ENCODE results near the gene PSMA6. TPM values are rescaled to one million over a fixed set of nuclear protein-coding genes. Genes with fewer than 3 reads are reported as not detected.
A peak's percentile ranks its signal among the peaks of the same experiment; 100 is the strongest.

Gene PSMA6
- total RNA-seq = 100 to 1,000 TPM in 3 of 4 donors, 10 to 100 TPM in 1; 95.6 to 244 (median 169) TPM

DNA sequence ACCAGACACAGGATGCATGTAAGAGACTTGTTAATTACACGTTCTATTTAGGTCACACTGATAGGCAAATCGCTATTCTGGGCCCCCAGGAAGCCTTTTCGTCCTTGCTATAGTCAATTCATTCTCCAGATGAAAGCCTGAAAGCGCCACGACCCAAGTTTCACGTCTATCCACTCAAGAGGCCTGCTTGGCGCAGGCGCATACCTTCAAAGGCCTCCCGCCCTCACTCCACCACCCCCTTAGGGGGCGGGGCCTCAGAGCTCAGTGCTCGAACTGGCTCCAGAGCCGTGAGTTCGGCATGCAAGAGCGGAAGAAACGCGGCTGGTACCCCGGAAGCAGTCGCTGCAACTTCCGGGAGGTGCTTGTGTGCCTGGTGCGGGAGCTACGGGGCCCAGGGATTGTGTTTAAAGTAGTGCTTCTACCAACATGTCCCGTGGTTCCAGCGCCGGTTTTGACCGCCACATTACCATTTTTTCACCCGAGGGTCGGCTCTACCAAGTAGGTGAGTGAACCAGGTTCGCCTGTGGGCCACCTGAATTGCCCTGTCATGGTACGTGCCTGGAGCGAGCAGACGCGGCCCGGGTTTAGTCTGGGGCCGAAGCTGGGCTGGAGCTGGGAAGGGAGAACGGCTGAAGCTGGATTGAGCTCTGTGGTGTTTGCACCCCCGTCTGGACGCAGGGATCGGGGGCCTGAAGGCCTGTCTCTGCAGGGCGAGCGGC lies at the start of gene PSMA6:
Gene PSMA6 (plus strand): TSS at position 332 of the 719 bp plus-strand sequence. CDS start 95 bp downstream, at position 427.
- Histone ChIP-seq H3K27ac (peak within 1 kb of the TSS; percentile 90 to 97 (median 94)), H3K4me1 (peaks cover 27 to 65% (median 27%) of the 10 kb centered on the region in 3 donors), H3K36me3 (peaks cover 0 to 5% (median 0%) of the 10 kb centered on the region in 3 donors), H3K9me3 (no peaks in the 10 kb centered on the region), H3K4me3 (peak within 1 kb of the TSS; percentile 72 to 83 (median 78)), H3K27me3 (no peaks in the 10 kb centered on the region)
- peak; percentile 86 for DNase-seq
- TF ChIP-seq, protein P1, sequence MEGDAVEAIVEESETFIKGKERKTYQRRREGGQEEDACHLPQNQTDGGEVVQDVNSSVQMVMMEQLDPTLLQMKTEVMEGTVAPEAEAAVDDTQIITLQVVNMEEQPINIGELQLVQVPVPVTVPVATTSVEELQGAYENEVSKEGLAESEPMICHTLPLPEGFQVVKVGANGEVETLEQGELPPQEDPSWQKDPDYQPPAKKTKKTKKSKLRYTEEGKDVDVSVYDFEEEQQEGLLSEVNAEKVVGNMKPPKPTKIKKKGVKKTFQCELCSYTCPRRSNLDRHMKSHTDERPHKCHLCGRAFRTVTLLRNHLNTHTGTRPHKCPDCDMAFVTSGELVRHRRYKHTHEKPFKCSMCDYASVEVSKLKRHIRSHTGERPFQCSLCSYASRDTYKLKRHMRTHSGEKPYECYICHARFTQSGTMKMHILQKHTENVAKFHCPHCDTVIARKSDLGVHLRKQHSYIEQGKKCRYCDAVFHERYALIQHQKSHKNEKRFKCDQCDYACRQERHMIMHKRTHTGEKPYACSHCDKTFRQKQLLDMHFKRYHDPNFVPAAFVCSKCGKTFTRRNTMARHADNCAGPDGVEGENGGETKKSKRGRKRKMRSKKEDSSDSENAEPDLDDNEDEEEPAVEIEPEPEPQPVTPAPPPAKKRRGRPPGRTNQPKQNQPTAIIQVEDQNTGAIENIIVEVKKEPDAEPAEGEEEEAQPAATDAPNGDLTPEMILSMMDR (IDR thresholded peaks at IDR 0.05) = peak in 2 of 6 experiments; percentile 9 to 20
- peak in 3 of 4 donors; percentile 33 to 89 (median 85) for TF ChIP-seq POLR2A (IDR thresholded peaks at IDR 0.05)
- intact Hi-C loops (cut with DNase I) = no loop called here
- WGBS, 2 donors = 0% methylated on average over 2 to 20 of the region's 40 CpGs

DNA sequence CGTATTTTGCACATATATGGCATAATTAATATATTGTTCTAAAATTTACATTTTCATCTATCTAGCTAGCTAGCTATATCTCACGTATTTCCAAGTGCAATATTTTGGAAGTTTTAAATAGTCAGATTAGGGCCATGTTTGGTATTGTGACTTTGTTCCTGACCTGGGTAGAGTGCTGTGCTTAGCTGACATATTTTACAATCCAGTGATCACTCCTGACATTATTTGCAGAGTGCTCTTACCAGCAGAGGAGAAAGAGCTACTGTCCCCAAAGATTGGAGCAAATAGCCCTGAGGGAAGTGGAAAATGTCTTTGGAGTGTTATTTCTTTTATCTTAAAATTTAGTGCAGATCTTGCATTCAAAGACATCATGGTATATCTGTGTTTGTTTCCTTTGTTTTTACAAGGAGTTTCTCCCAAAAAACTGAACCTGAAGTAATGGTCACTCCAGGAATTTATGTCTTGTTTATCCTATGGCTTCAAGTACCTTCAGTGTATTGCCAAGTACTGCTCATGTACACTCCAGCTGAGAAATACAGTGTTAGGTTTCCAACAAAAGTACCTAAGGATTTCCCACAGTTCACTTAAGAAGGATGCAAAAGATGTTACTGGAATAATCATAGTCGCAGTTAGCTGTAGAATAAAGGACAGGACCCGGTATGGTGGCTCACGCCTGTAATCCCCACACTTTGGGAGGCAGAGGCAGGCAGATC lies 49.4 kb upstream of the PSMA6 start:
- TF ChIP-seq, protein P1 (IDR thresholded peaks at IDR 0.05) = no peak
- no peak for TF ChIP-seq POLR2A (IDR thresholded peaks at IDR 0.05)
- Histone ChIP-seq H3K27me3 (no peaks in the 10 kb centered on the region), H3K27ac (no peak overlapping the region), H3K4me3 (no peak overlapping the region), H3K9me3 (no peaks in the 10 kb centered on the region), H3K36me3 (no peaks in the 10 kb centered on the region), H3K4me1 (no peaks in the 10 kb centered on the region)
- no peak for DNase-seq
- intact Hi-C loops (cut with DNase I) = no loop called here
- 91 to 93% methylated on average over 5 of the region's 5 CpGs for whole genome bisulfite sequencing, 2 donors

DNA sequence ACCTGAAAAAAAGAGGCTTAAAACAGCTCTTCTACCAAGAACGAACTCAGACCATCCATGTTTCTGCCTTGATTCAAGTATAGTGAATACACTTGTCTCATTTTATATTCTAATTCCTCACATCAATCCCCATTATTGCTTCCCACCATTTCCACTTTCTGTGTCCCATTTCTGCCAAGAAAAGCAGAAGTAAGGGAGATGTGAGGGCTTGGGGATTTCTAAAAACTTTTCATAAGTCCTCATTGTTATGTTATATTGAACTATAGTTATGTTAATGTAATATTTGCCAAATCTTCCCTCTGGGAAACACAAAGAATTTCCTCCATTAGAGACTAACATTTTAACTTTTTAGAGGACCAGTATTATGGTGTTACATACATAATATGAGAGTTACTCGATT lies 48.2 kb upstream of the PSMA6 start:
- no peak for DNase-seq
- WGBS, 2 donors = 88 to 94% methylated on average over 2 of the region's 2 CpGs
- intact Hi-C loops (cut with DNase I) = no loop called here

DNA sequence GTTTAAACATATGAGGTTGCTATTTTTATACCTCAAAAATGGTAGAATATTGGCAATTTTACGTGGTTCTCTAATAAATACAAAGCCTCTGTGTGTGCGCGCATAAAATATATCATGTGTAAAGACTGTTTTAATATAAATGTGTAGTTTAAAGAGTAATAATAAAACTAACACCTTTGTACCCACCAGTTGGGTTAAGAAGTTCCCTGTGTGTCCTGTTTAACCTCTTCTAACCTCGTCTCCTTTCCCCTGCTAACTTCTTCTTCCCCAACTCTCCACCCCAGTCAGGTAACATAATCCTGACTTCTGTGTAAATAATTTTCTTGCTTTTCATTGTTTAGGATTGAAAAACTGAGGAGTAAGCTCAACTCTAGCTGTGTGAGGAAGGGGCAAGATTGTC lies 47.6 kb upstream of the PSMA6 start:
- no peak overlapping the region for H3K4me3 ChIP-seq
- H3K27ac ChIP-seq = no peak overlapping the region
- peaks cover 0 to 5% (median 0%) of the 10 kb centered on the region in 3 donors for H3K36me3 ChIP-seq
- H3K9me3 ChIP-seq = no peaks in the 10 kb centered on the region
- H3K27me3 ChIP-seq = no peaks in the 10 kb centered on the region
- no peak for TF ChIP-seq POLR2A (IDR thresholded peaks at IDR 0.05)
- TF ChIP-seq, protein P1 (IDR thresholded peaks at IDR 0.05) = no peak
- intact Hi-C loops (cut with DNase I) = no loop called here
- WGBS, 2 donors = 84 to 94% methylated on average over 4 of the region's 4 CpGs
- H3K4me1 ChIP-seq = no peaks in the 10 kb centered on the region
- no peak for DNase-seq

More for the DNA sequence above, 48.2 kb upstream of the PSMA6 start:
- Histone ChIP-seq H3K4me1 (no peaks in the 10 kb centered on the region), H3K27me3 (no peaks in the 10 kb centered on the region), H3K27ac (no peak overlapping the region), H3K4me3 (no peak overlapping the region), H3K36me3 (peaks cover 0 to 5% (median 0%) of the 10 kb centered on the region in 3 donors), H3K9me3 (no peaks in the 10 kb centered on the region)
- TF ChIP-seq, protein P1 (IDR thresholded peaks at IDR 0.05) = no peak
- no peak for TF ChIP-seq POLR2A (IDR thresholded peaks at IDR 0.05)

DNA sequence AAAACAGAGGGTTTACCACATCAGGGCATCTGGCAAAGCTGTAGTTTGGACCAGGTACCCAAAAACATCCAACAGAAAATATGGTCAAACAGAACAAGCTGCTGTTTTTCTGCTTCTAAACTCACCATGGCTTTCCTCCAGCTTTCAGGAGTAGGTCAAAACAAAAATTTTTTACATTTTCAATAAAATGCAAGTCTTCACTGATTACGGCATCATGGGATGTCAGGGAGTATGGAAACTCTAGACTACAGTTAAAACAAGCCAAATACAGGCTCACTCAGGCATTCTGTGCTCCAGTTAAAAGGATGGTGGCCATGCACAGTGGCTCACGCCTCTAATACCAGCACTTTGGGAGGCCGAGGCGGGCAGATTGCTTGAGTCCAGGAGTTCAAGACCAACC lies 47.1 kb upstream of the PSMA6 start:
- Histone ChIP-seq H3K4me3 (no peak overlapping the region), H3K27me3 (no peaks in the 10 kb centered on the region), H3K9me3 (no peaks in the 10 kb centered on the region), H3K36me3 (peaks cover 0 to 5% (median 0%) of the 10 kb centered on the region in 3 donors), H3K4me1 (no peaks in the 10 kb centered on the region), H3K27ac (no peak overlapping the region)
- no peak for DNase-seq
- no peak for TF ChIP-seq POLR2A (IDR thresholded peaks at IDR 0.05)
- TF ChIP-seq, protein P1 (IDR thresholded peaks at IDR 0.05) = no peak
- intact Hi-C loops (cut with DNase I) = no loop called here
- 90 to 99% methylated on average over 4 of the region's 4 CpGs for WGBS, 2 donors
